ENCODE results near the gene ZNF197.

- TF ChIP-seq CREB1 (CRISPR knock-in tag; IDR thresholded peaks at IDR 0.05; ENCODE audit: low read depth) (no peak), REST (IDR thresholded peaks at IDR 0.05; ENCODE audit: unreplicated experiment) (no peak), CTCF (conservative IDR thresholded peaks at IDR 0.05; ENCODE audit: low read depth in 2 of 2) (no peak), EZH2phosphoT487 (IDR thresholded peaks at IDR 0.05; ENCODE audit: unreplicated experiment) (no peak), EZH2 (IDR thresholded peaks at IDR 0.05; ENCODE audit: low read depth, unreplicated experiment) (no peak), POLR2AphosphoS5 (IDR thresholded peaks at IDR 0.05; ENCODE audit: low read depth) (no peak), NANOG (IDR thresholded peaks at IDR 0.05; ENCODE audit: borderline replicate concordance) (no peak), JUNB (IDR thresholded peaks at IDR 0.05; ENCODE audit: unreplicated experiment) (no peak), ZNF114 (CRISPR knock-in tag; IDR thresholded peaks at IDR 0.05) (no peak), STAT1 (IDR thresholded peaks at IDR 0.05; ENCODE audit: unreplicated experiment) (no peak), ZNF331 (CRISPR knock-in tag; IDR thresholded peaks at IDR 0.05; ENCODE audit: low read depth) (no peak), ETS1 (IDR thresholded peaks at IDR 0.05) (no peak), ZNF462 (CRISPR knock-in tag; IDR thresholded peaks at IDR 0.05) (no peak)
Observed at GRCh38 chr3:44647771-44648170, 22.9 kb downstream of the ZNF197 start.

Data from GM23338 (cell line).